CD4-positive, alpha-beta T cell treated with Interleukin-1 beta for 1 hour (primary cell): ENCODE results near the gene LNP1.
A peak's percentile ranks its signal among the peaks of the same experiment; 100 is the strongest.

Source experiments
- DNase-seq, 2 donors: peaks; one replicate each; pipeline ENCODE4 v3.0.0-alpha.2; 2020 to 2022

The LNP1 gene

DNA sequence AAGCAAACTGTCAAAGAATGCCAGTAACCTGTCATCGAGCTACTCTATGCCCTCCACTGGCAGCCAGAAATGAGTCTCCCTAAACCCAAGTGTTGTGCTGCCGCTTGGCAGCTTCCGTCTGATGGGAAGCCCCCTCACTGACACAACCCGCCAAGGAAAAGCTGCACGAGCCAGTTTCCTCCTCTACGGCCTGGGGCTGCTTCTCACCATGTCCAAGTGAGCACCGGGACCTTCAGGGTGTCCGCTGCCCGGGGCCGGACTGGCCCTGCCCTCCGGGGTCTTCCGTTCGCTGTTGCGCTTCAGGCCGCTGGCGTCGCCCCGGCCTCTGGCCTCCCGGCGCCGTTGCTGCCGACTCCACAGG is 940 bp upstream of the LNP1 start:
- peak; percentile 8 to 40 for DNase-seq

DNA sequence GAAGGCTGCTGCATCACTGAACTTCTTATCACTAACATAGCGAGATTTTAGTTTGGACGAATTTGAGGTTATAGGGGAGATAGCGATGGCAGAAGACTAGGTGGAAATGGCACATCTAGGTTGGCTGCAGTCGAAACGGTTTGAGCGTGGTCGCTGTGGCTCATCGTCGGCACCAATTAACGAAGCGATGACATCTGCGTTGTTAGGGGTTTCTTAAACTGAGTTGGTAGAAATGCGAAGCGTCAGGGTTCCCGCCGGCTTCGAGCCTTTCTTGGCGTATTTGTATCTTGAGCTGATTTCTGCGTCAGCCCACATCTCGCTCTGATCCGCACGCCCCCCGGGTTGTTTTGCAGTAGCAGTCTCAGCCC is 319 bp downstream of the LNP1 start:
- DNase-seq: peak; percentile 44 to 60

DNA sequence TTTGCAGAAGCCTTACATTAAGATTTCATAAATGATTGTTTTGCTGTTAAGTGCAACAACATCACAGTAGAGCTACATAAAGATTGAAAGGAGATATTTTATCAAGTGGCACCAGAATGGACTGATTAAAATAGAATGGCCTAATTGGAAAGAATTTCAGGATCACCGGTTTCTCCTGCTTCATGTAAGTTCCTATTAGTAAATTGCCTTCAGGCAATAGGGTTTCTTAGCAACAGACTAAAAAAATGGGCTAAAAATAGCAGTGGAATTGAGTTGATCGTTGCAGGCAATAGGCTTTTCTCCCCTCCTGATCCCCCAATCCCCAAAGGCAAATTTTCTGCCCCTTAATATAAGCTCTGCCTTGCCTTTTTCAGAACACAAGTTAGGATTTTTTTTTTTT is 917 bp downstream of the LNP1 start:
- DNase-seq: peak in 1 of 2 donors; percentile 0

DNA sequence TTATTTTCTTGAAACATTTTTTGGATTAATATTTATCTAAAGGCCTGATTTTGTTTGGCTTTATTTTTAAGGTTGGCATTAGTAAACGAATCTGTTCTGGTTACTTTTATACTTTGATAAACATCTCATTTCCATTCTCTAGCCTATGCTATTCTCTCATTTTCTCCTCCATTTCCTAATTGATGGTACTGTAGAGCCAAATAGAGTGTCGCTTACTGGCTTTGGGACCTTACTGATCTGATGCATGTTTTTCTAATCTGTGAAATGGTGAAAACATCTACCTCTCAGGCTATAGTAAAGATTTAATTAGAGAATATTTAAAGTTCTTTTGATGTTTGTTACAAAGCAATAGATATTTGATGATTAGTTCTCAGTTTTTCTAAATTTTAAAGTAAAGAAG is 1.6 kb downstream of the LNP1 start:
- DNase-seq: no peak

DNA sequence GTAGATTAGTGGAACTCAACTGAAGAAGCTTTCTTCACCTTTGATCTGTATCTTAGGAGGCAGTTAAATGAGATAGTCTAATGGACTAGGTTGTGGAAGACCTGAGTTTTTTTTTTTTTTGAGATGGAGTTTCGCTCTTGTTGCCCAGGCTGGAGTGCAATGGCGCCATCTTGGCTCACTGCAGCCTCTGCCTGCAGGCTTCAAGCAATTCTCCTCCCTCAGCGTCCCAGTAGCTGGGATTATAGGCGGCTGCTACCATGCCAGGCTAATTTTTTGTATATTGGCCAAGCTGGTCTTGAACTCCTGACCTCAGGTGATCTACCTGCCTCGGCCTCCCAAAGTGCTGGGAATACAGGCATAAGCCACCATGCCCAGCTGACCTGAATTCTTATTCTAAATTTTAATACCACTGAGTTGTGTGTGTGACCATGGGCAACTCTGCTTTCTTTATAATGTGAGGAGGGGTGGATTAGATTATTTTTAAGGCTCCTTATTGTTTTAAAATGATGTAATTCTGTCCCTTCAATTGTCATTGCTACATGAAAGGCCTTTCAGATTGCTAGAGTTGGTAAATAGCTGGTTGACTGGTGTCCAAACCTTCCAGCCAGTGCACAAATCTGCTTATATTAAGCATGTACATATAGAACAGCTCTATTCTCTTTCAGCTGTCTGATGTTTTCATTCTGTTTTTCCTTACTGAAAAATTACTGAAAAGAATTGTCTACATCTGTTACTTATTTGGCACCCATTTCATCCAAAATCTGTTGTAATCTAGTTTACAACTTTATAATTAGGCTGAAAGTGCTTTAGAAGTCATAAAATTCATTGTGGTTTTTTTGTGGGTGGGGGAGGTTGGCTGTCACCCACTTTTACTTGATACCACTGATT is 2.3 kb downstream of the LNP1 start:
- no peak for DNase-seq

DNA sequence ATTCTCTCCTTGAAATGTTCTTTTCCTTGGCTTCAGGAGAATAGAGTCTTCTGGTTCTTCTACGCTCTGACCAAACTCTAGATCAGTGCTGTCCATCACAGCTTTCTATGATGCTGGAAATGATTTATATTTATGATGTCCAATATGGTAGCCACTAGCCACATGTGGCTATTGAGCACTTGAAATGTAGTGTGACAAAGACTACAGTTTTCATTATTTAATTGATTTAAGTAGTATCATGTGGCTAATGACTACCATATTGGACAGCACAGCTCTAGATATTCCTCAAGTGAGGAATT is 2.9 kb downstream of the LNP1 start:
- no peak for DNase-seq

DNA sequence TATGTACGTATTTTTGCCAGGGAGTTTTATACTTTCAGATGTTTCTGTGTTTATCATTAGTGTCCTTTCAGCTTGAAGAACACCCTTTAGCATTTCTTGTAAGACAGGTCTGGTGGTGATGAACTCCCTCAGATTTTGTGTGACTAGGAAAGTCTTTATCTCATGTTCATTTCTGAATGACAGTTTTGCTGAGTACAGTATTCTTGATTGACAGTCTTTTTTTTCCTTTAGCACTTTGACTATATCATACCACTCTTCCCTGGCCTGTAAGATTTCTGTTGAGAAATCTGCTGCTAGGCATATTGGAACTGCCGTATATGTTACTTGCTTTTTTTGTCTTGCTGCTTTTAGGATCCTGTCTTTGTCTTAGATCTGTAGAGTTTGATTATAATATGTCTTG is 5.8 kb downstream of the LNP1 start:
- DNase-seq: no peak

DNA sequence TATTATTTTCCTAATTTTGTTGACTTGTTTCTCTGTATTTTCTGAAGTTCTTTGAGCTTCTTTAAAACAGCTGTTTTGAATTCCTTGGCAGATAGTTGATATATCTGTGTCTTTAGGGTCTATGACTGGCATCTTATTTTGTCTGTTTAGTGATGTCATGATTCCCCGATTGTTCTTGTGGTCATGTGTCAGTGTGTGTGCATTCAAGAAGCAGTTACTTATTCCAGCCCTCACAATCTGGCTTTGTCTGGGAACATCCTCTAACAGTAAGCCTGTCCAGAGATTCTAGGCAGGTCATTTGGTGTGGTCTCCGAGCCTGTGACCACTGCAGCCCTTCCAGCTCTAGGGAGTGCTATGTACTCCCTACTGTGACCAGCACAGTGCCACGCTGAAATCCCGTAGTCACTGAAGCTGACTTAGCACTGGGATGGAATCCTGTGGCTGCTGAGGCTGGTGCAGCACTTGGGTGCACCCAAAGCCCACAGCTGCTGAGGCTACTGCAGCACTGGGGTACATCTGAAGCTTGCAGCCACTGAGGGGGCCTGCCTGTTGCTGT is 6.7 kb downstream of the LNP1 start:
- no peak for DNase-seq

DNA sequence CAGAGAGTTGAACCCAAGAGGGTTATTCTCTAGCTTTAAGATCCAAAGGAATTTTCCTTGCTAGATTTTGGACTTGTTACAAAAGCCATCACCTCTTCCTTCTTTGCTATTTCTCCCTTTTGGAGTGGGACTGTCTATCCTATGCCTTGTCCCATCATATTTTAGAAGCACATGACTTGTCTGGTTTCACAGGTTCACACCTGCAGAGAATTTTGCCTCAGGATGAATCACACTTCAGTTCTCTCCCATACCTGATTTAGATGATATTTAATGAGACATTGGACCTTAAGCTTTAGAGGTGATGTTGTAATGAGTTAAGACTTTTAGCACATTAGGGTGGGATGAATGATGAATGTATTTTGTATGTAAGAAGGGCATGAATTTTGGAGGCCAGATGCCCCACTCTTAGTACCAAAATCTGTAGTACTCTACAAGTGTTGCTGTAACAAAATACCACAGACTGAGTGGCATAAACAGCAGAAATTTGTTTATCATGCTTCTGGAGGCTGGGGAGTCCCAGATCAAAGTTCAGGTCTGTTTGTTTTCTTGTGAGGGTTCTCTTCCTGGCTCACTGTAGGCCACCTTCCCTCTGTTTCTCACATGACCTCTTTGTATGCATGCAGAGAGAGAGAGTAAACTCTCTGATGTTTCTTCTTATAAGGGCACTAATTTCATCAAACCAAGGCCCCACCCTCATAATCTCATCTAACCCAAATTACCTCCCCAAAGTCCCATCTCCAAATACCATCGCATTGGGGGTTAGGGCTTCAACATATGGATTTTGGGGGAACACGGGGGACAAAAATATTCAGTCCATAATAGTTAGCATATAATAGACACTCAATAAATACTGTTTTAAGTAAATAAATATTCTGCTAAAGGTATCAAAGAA is 10.0 kb downstream of the LNP1 start:
- no peak for DNase-seq

DNA sequence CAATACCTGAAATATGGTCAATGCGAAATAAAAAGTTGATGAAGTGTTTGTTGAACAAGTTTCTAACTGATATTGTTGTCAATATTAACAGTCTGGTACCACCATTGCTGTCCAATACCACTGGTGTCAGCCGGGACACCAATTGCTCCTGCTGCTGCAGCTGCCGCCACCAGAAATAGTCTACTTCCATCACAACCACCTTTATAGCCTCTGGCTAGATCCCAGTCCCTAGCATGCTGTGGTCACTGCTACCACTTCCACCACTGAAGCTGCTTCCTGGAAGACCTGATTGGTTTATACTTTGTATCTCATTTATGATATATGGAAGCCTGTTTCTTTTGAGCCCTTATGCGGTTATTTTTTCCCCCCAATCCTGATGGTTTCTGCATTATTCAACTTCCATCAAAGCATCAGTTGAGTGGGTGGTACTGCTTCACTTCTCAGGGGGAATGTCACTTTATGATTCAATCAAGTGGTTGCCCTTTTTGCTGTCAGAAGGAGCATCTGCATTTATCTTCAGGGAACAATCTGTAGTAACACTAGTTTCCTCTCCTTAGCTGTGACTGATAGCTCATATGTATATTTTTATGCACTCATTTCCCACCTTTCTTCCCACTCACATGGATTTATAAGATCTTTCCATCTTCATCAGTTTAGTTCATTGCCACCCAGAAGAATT is 11.7 kb downstream of the LNP1 start:
- DNase-seq: no peak

DNA sequence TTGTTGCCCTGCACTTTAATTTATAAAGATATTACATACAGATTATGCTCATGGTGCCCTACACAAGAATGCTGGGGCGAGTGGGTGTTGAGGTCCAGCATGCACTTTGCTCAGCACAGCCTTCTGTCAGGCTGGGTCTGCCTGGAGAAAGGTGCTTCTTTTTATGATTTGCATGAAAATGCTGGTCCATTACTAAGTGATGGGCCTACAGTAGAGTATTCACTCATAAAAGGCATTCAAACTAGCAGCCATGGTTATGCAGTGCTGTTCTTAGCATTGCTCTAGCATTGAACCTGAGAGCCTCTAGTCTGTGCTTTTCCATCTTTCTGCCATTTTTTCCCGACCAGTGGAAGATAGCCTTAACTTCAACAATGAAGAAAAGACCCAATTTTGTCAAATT is 12.3 kb downstream of the LNP1 start:
- DNase-seq: no peak

DNA sequence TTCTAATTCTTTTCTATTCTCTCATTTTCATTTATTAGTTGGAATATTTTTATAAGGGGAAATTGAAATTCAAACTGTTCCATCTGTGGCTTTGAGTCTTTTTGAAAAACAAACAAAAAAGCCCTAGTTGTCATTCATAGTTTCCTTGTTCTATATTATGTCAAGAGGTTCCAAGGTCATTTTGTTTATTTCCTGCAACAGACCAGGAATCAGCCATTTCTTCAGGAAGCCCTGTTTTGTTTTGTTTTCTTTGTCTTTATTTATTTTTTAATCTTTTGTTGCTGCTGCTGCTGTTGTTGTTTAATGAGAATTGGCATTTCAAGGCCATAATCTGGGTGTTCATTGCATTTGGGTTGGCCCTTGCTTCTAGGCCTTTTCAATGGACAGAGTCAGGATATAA is 14.8 kb downstream of the LNP1 start:
- no peak for DNase-seq

DNA sequence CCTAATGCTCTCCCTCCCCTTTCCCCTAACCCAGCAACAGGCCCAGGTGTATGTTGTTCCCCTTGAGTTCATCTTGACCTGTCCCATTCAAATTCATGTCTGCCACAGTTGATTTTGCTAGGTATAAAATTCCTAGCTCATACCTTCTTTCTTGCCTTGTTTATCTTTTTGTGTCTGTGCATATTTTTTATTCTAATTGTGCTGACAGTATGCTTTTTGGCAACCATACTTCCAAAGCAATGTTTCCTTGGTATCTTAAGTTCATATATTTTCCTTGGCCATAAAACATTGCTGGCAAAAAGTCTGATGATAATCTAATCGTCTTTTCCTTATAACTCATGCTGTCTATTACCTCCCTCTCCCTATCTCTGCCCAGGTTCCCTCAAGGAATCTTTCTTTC is 15.5 kb downstream of the LNP1 start:
- DNase-seq: no peak

DNA sequence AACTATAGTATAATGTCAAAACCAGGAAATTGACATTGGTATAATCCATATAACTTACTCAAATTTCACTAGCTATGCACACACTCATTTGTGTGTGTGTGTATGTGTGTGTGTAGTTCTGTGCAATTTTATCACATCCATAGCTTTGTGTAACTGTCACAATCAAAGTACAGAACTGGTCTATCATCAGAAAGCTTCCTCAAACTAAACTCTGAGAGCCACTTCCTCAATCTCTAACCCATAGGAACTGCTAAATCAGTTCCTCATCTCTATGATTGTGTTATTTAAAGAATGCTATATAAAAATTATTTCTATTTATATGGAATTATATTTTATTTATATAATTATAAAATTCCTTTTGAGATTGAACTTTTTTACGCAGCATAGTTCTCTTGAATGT is 18.1 kb downstream of the LNP1 start:
- DNase-seq: no peak

DNA sequence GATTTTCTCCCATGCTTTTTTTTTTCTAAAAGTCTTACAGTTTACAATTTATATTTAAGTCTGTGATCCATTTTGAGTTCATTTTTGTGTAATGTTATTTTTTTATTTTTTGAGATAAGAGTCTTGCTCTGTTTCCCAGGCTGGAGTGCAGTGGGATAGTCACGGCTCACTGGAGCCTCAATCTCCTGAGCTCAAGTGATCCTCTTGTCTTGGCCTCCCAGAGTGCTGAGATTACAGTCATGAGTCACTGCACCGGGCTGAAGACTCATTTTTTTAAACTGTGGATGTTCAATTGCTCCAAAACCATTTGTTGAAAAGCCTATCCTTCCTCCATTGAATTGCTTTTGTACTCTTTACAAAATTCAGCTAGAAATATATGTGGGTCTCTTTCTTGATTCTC is 19.5 kb downstream of the LNP1 start:
- DNase-seq: no peak

DNA sequence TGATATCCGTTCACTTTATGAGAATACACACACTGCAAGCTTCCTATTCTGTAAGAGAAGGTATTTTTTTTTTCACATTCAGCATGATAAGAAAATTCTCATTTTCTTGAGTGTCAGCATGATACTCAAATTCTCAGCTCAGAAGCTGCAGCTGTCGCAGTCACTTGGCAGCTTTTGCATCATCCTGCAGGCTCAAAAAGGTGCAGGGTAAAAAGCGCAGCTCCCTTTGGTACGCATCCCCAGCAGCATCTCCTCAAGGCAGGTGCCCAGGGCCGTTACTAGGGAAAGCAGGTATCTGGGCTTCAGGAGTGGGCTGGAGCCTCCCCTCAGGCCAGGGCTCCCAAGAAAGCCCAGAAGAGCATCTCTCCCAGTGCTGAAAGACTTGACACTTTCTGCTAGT is 22.3 kb downstream of the LNP1 start:
- DNase-seq: no peak

DNA sequence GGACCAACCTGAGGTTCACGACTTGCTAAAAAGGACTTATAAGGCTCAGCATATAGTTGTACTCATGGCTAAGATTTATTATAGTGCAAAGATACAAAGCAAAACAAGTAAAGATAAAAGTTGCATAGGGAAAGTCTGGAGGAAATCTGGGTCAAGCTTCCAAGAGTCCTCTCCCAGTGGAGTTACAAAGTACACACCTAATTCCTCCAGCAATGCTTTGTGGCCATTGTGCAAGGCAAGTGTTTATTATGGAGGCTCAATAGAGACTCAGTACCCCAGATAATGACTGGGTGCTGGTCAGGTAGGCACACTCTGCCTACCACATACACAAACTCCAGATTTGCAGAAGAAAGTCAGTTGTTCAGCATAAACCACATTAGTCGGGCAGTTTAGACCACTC is 22.9 kb downstream of the LNP1 start:
- no peak for DNase-seq

DNA sequence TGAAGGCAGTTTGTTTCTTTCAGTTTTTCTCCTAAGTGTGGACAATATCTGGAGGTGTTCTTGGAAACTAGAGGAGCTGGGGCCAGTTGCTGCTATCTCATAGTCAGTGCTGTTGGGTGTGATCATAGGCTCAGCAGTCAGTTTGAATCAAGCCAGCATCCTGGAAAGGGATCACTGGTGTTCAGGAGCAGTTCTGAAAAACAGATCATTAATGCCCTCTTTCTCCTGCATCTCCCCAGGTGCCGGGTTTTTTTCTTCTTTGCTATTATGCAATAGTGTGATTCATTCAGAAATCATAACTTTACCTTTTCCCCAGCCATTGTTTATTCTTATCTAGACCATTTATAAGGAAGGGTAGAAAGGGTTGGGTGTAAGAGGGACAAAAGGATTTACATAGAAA is 24.0 kb downstream of the LNP1 start:
- DNase-seq: no peak

DNA sequence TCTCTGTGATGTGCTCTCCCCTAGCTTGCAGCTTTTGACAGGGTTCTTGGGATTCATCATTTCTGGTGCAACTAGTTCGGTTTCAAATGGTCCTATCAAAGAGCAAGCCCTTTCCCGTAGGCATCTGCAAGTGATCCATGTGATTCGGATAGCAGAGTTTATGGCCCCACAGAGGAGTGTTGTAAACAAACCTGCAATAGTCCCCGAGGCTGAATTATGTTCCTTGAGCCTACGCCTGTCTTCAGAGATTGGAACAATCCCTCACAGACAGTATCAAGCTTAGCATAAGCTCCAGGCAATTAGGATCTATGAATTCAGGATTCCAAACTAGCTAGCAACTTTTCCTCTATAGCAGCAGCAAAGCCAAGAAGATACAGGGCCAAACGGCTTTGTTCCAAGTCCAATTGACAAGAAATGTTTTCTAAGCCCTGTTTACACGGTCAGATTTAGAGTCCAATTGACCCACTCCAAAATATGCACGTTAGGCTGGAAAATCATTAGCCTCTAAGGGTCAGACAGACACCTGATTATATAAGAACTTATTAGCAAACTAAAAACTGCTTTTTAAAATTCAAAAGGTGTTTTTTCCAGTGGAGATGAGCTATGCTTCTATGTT is 24.8 kb downstream of the LNP1 start:
- no peak for DNase-seq

DNA sequence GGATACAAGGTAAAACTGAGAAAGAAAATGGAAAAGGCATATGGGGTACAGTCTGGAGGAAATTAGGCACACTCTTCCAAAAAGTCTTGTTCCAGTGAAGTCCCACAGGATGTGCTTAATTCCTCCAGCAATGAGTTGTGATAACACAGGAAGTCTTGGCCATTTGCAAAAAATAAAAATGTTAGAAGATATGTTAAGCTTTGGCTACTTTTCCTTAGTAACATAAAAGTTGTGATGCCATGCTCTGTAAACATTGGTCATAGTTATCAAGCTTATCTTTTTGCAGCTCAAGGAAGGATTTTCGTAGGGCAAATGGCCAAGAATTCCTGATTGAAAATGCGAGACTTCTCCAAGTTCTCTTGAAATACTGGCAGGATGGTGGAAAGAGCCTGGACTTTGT is 26.4 kb downstream of the LNP1 start:
- DNase-seq: no peak

DNA sequence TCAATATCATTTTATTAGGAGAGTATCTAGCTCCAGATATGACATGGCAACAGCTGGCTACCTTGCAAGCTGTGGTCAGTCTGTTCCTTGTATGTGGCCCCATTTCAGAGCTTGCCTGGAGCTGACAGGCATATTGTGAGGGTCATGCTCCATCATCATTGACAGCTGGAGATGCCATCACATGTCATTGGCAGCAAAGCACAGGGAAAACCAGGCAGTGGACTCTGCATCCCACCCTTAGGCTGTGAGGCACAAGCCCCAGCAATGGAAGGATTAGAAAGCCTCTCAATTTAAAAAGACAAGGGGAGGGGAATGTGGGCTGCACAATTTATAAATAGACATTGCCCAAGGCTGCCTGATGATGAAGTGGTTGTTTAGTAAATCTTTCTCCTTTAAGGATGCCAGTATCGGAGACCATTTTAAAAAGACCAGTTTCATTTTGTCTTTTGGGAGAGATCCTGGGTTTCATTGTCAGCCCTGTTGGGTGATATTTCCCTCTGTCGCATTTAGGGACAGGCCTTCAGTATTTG is 27.9 kb downstream of the LNP1 start:
- DNase-seq: no peak

DNA sequence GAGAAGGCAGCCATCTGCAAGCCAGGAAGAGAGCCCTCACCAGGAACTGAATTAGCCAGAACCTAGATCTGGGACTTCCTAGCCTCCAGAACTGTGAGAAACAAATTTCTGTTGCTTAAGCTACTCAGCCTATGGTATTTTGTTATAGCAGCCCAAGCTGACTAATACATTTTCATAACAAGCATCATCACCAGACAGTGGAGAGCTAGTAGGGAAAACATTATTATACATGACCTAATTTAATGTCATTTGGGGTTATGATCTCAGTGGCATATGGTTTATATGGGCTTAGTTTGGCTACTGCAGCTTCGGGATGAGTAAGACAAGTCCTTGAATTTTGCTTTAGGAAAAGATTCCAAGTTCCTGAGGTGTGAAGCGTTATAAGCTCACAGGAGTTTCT is 35.6 kb downstream of the LNP1 start:
- no peak for DNase-seq
